Measurements from ENCODE around the gene CLCN6. TPM values are rescaled to one million over a fixed set of nuclear protein-coding genes. Genes with fewer than 3 reads are reported as not detected.

CLCN6 gene
- total and polyA plus RNA-seq, 2 donors (not counting 1 experiment from before 2014, with no cell fraction given), result 35.0 to 99.8 TPM

- ChIA-PET POLR2A (no interaction called here), CTCF (no interaction called here)
- Histone ChIP-seq H3K4me2 (replicated peaks; ENCODE audit: low read depth, low read length, poor library complexity, severe bottlenecking) (no peak overlapping the region), H3K9ac (ENCODE audit: low read length) (no peak overlapping the region), H3K4me1 (ENCODE audit: control insufficient read depth in 2 of 2, insufficient read depth in 2 of 2, low read length in 2 of 2) (no peaks in the 10 kb centered on the region), H2AFZ (ENCODE audit: insufficient read depth, low read depth, low read length, poor library complexity, severe bottlenecking) (no peak overlapping the region), H4K20me1 (ENCODE audit: control insufficient read depth, insufficient read depth, low read length, poor library complexity, severe bottlenecking) (no peaks in the 10 kb centered on the region), H3K36me3 (replicated peaks in 1 of 2; ENCODE audit: control extremely low read depth in 1 of 2, control insufficient read depth in 1 of 2, extremely low read depth in 1 of 2, insufficient read depth in 2 of 2, low read length in 1 of 2) (no peaks in the 10 kb centered on the region), H3K27me3 (replicated peaks in 1 of 4; ENCODE audit: control extremely low read depth in 1 of 4, control insufficient read depth in 3 of 4, insufficient read depth in 4 of 4, low read length in 3 of 4) (peaks cover 0 to 11% (median 0%) of the 10 kb centered on the region in 4 experiments), H3K4me3 (ENCODE audit: control extremely low read depth in 1 of 5, extremely low read depth in 1 of 5, insufficient read depth in 1 of 5, low read depth in 2 of 5, low read length in 4 of 5) (no peak overlapping the region), H3K79me2 (ENCODE audit: control insufficient read depth, insufficient read depth, low read length) (no peaks in the 10 kb centered on the region), H3K9me3 (ENCODE audit: control extremely low read depth in 1 of 3, control insufficient read depth in 2 of 3, insufficient read depth in 1 of 3, low read length in 2 of 3) (no peaks in the 10 kb centered on the region), H3K27ac (ENCODE audit: low read length in 2 of 2) (no peak overlapping the region)
- H3K27me3 Mint-ChIP-seq, result peaks cover 18% of the 10 kb centered on the region
- no peak overlapping the region for H3K4me3 Mint-ChIP-seq
- no peaks in the 10 kb centered on the region for H3K4me1 Mint-ChIP-seq
- intact Hi-C loops (cut with micrococcal nuclease), result no loop called here
- no peak for ATAC-seq (ENCODE audit: low read depth)
- H3K27ac Mint-ChIP-seq, result no peak overlapping the region
- no peaks in the 10 kb centered on the region for H3K9me3 Mint-ChIP-seq (ENCODE audit: insufficient read depth)
- no peak for DNase-seq
- WGBS (ENCODE audit: insufficient coverage), result 91% methylated on average over 5 of the region's 6 CpGs
- TF ChIP-seq, protein P1, sequence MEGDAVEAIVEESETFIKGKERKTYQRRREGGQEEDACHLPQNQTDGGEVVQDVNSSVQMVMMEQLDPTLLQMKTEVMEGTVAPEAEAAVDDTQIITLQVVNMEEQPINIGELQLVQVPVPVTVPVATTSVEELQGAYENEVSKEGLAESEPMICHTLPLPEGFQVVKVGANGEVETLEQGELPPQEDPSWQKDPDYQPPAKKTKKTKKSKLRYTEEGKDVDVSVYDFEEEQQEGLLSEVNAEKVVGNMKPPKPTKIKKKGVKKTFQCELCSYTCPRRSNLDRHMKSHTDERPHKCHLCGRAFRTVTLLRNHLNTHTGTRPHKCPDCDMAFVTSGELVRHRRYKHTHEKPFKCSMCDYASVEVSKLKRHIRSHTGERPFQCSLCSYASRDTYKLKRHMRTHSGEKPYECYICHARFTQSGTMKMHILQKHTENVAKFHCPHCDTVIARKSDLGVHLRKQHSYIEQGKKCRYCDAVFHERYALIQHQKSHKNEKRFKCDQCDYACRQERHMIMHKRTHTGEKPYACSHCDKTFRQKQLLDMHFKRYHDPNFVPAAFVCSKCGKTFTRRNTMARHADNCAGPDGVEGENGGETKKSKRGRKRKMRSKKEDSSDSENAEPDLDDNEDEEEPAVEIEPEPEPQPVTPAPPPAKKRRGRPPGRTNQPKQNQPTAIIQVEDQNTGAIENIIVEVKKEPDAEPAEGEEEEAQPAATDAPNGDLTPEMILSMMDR (IDR thresholded peaks at IDR 0.05), result no peak
- no peak for TF ChIP-seq EZH2 (IDR thresholded peaks at IDR 0.05; ENCODE audit: borderline replicate concordance, insufficient read depth, low read depth, low read length, poor library complexity, severe bottlenecking)
These were observed 68.6 kb downstream of the CLCN6 start for GRCh38 chr1:11874624-11875023.

GRCh38 chr1:11875094-11875493 is 69.1 kb downstream of the CLCN6 start:
- Histone ChIP-seq H4K20me1 (ENCODE audit: control insufficient read depth, insufficient read depth, low read length, poor library complexity, severe bottlenecking) (no peaks in the 10 kb centered on the region), H3K9me3 (ENCODE audit: control extremely low read depth in 1 of 3, control insufficient read depth in 2 of 3, insufficient read depth in 1 of 3, low read length in 2 of 3) (no peaks in the 10 kb centered on the region), H2AFZ (ENCODE audit: insufficient read depth, low read depth, low read length, poor library complexity, severe bottlenecking) (no peak overlapping the region), H3K4me1 (ENCODE audit: control insufficient read depth in 2 of 2, insufficient read depth in 2 of 2, low read length in 2 of 2) (no peaks in the 10 kb centered on the region), H3K9ac (ENCODE audit: low read length) (no peak overlapping the region), H3K27me3 (replicated peaks in 1 of 4; ENCODE audit: control extremely low read depth in 1 of 4, control insufficient read depth in 3 of 4, insufficient read depth in 4 of 4, low read length in 3 of 4) (peaks cover 0 to 14% (median 0%) of the 10 kb centered on the region in 4 experiments), H3K36me3 (replicated peaks in 1 of 2; ENCODE audit: control extremely low read depth in 1 of 2, control insufficient read depth in 1 of 2, extremely low read depth in 1 of 2, insufficient read depth in 2 of 2, low read length in 1 of 2) (no peaks in the 10 kb centered on the region), H3K79me2 (ENCODE audit: control insufficient read depth, insufficient read depth, low read length) (no peaks in the 10 kb centered on the region), H3K27ac (ENCODE audit: low read length in 2 of 2) (no peak overlapping the region), H3K4me3 (ENCODE audit: control extremely low read depth in 1 of 5, extremely low read depth in 1 of 5, insufficient read depth in 1 of 5, low read depth in 2 of 5, low read length in 4 of 5) (no peak overlapping the region), H3K4me2 (replicated peaks; ENCODE audit: low read depth, low read length, poor library complexity, severe bottlenecking) (no peak overlapping the region)
- no peaks in the 10 kb centered on the region for H3K9me3 Mint-ChIP-seq (ENCODE audit: insufficient read depth)
- ChIA-PET CTCF (no interaction called here), POLR2A (no interaction called here)
- H3K4me1 Mint-ChIP-seq, result no peaks in the 10 kb centered on the region
- peaks cover 18% of the 10 kb centered on the region for H3K27me3 Mint-ChIP-seq
- WGBS (ENCODE audit: insufficient coverage), result 87% methylated on average over 10 of the region's 10 CpGs
- no peak overlapping the region for H3K27ac Mint-ChIP-seq
- no peak for ATAC-seq (ENCODE audit: low read depth)
- H3K4me3 Mint-ChIP-seq, result no peak overlapping the region
- DNase-seq, result no peak
- intact Hi-C loops (cut with micrococcal nuclease), result no loop called here
- TF ChIP-seq, protein P1 (IDR thresholded peaks at IDR 0.05), result no peak
- no peak for TF ChIP-seq EZH2 (IDR thresholded peaks at IDR 0.05; ENCODE audit: borderline replicate concordance, insufficient read depth, low read depth, low read length, poor library complexity, severe bottlenecking)

All from B cell (primary cell).